T47D (cell line): ENCODE results near the gene PDE9A.

Source experiments
- DNase-seq, 2 experiments: peaks; one replicate each; pipeline versions ENCODE4 v3.0.0 to v3.0.0-alpha.2; 2011 to 2012; ENCODE audit warnings: low read depth in 1 of 2, low spot score in 1 of 2
- JUND ChIP-seq: IDR thresholded peaks from 2 replicates; pipeline ENCODE4 v1.6.1; 2012; ENCODE audit warnings: low read depth
- in situ Hi-C: cut with HindIII; loops from 2 replicates; pipeline ENCODE4 v1.10.0; 2016; ENCODE audit warnings: low sequenced_read_pairs, low pct_unique_long_range_greater_than_20kb

Gene PDE9A

GRCh38 chr21:42781150-42781970, 127.9 kb downstream of the PDE9A start:
- DNase-seq = peak; percentile 62 to 69
- no peak for TF ChIP-seq JUND

GRCh38 chr21:42781971-42782722, 128.7 kb downstream of the PDE9A start:
- no peak for DNase-seq
- in situ Hi-C loops = no loop called here
- TF ChIP-seq JUND = no peak

More at GRCh38 chr21:42781150-42781970, 127.9 kb downstream of the PDE9A start:
- in situ Hi-C loops = no loop called here

GRCh38 chr21:42782723-42783242, 129.4 kb downstream of the PDE9A start:
- TF ChIP-seq JUND = no peak
- no peak for DNase-seq
- in situ Hi-C loops = no loop called here

- TF ChIP-seq JUND = no peak
- DNase-seq = no peak
- in situ Hi-C loops = no loop called here
These were observed 130.9 kb downstream of the PDE9A start for GRCh38 chr21:42784276-42784675.

- DNase-seq = no peak
- in situ Hi-C loops = no loop called here
- TF ChIP-seq JUND = no peak
These were observed 131.6 kb downstream of the PDE9A start for GRCh38 chr21:42784896-42785451.

GRCh38 chr21:42785666-42786427, 132.4 kb downstream of the PDE9A start:
- no peak for DNase-seq
- TF ChIP-seq JUND = no peak
- in situ Hi-C loops = no loop called here

- DNase-seq = no peak
- TF ChIP-seq JUND = no peak
- in situ Hi-C loops = no loop called here
These were observed 133.5 kb downstream of the PDE9A start for GRCh38 chr21:42786884-42787283.

GRCh38 chr21:42787613-42788012, 134.2 kb downstream of the PDE9A start:
- in situ Hi-C loops = no loop called here
- no peak for TF ChIP-seq JUND
- no peak for DNase-seq

- TF ChIP-seq JUND = no peak
- DNase-seq = no peak
- in situ Hi-C loops = no loop called here
These were observed 137.2 kb downstream of the PDE9A start for GRCh38 chr21:42790520-42791065.

- no peak for DNase-seq
- TF ChIP-seq JUND = no peak
- in situ Hi-C loops = no loop called here
These were observed 140.4 kb downstream of the PDE9A start for GRCh38 chr21:42793774-42794173.

GRCh38 chr21:42794551-42794950, 141.1 kb downstream of the PDE9A start:
- TF ChIP-seq JUND = no peak
- no peak for DNase-seq
- in situ Hi-C loops = no loop called here
